HL-60 (cell line): ENCODE measurements around the gene U2AF2.

Experiments
- CTCF ChIP-seq: IDR thresholded peaks from one replicate; pipeline ENCODE4 v1.5.1; 2011; ENCODE audit warnings: low read length, control low read depth, inconsistent platforms; ENCODE audit not compliant: insufficient read depth
- GABPA ChIP-seq: IDR thresholded peaks from 2 replicates; pipeline ENCODE4 v1.6.1; 2012; ENCODE audit warnings: low read depth
- POLR2AphosphoS5 ChIP-seq: IDR thresholded peaks from 2 replicates; pipeline ENCODE4 v1.6.1; 2012; ENCODE audit warnings: low read depth
- REST ChIP-seq: IDR thresholded peaks from 2 replicates; pipeline ENCODE4 v1.6.1; 2012; ENCODE audit warnings: low read depth; ENCODE audit not compliant: insufficient replicate concordance

- TF ChIP-seq POLR2AphosphoS5 (no peak), CTCF (no peak), GABPA (no peak), REST (no peak)
These were observed 11.0 kb upstream of the U2AF2 start for GRCh38 chr19:55643887-55644176.
